ENCODE measurements around the gene WDR35.
"Not testable (repeated sequence)": the region's sequence is repeated elsewhere in the genome, so short reads cannot be mapped to it uniquely, and the experiment has no call there.

WDR35 gene

GRCh38 chr2:19895535-19895934, 94.4 kb downstream of the WDR35 start:
- DNase-seq (ENCODE audit: low read depth in 2 of 2, low spot score in 1 of 2) = no peak

- DNase-seq (ENCODE audit: low read depth in 2 of 2, low spot score in 1 of 2) = no peak
Measured at GRCh38 chr2:19894134-19894792, 95.6 kb downstream of the WDR35 start.

- no peak for DNase-seq (ENCODE audit: low read depth in 2 of 2, low spot score in 1 of 2)
Measured at GRCh38 chr2:19893520-19894133, 96.3 kb downstream of the WDR35 start.

GRCh38 chr2:19891971-19892370, 97.9 kb downstream of the WDR35 start:
- DNase-seq (ENCODE audit: low read depth in 2 of 2, low spot score in 1 of 2) = not testable (repeated sequence)

- no peak for DNase-seq (ENCODE audit: low read depth in 2 of 2, low spot score in 1 of 2)
Measured at GRCh38 chr2:19890104-19890503, 99.8 kb downstream of the WDR35 start.

GRCh38 chr2:19888831-19889230, 101.1 kb downstream of the WDR35 start:
- no peak for DNase-seq (ENCODE audit: low read depth in 2 of 2, low spot score in 1 of 2)

GRCh38 chr2:19887510-19887909, 102.4 kb downstream of the WDR35 start:
- no peak for DNase-seq (ENCODE audit: low read depth in 2 of 2, low spot score in 1 of 2)

- no peak for DNase-seq (ENCODE audit: low read depth in 2 of 2, low spot score in 1 of 2)
Measured at GRCh38 chr2:19886261-19886660, 103.6 kb downstream of the WDR35 start.

GRCh38 chr2:19885791-19886190, 104.1 kb downstream of the WDR35 start:
- no peak for DNase-seq (ENCODE audit: low read depth in 2 of 2, low spot score in 1 of 2)

- DNase-seq (ENCODE audit: low read depth in 2 of 2, low spot score in 1 of 2) = no peak
Measured at GRCh38 chr2:19883971-19884720, 105.8 kb downstream of the WDR35 start.

- no peak for DNase-seq (ENCODE audit: low read depth in 2 of 2, low spot score in 1 of 2)
Measured at GRCh38 chr2:19883486-19883885, 106.4 kb downstream of the WDR35 start.

- DNase-seq (ENCODE audit: low read depth in 2 of 2, low spot score in 1 of 2) = no peak
Measured at GRCh38 chr2:19882286-19882685, 107.6 kb downstream of the WDR35 start.

GRCh38 chr2:19881908-19882265, 108.0 kb downstream of the WDR35 start:
- no peak for DNase-seq (ENCODE audit: low read depth in 2 of 2, low spot score in 1 of 2)

GRCh38 chr2:19881221-19881907, 108.5 kb downstream of the WDR35 start:
- DNase-seq (ENCODE audit: low read depth in 2 of 2, low spot score in 1 of 2) = no peak

- DNase-seq (ENCODE audit: low read depth in 2 of 2, low spot score in 1 of 2) = not testable (repeated sequence)
Measured at GRCh38 chr2:19880191-19880590, 109.7 kb downstream of the WDR35 start.

GRCh38 chr2:19879120-19879519, 110.8 kb downstream of the WDR35 start:
- no peak for DNase-seq (ENCODE audit: low read depth in 2 of 2, low spot score in 1 of 2)

- no peak for DNase-seq (ENCODE audit: low read depth in 2 of 2, low spot score in 1 of 2)
Measured at GRCh38 chr2:19878268-19879046, 111.4 kb downstream of the WDR35 start.

- DNase-seq (ENCODE audit: low read depth in 2 of 2, low spot score in 1 of 2) = no peak
Measured at GRCh38 chr2:19876751-19877150, 113.2 kb downstream of the WDR35 start.

GRCh38 chr2:19875280-19875679, 114.6 kb downstream of the WDR35 start:
- no peak for DNase-seq (ENCODE audit: low read depth in 2 of 2, low spot score in 1 of 2)

GRCh38 chr2:19874726-19875125, 115.2 kb downstream of the WDR35 start:
- DNase-seq (ENCODE audit: low read depth in 2 of 2, low spot score in 1 of 2) = no peak

- no peak for DNase-seq (ENCODE audit: low read depth in 2 of 2, low spot score in 1 of 2)
Measured at GRCh38 chr2:19873014-19873413, 116.9 kb downstream of the WDR35 start.

Measured in stimulated activated CD8-positive, alpha-beta memory T cell treated with anti-CD3 and anti-CD28 coated beads, Interleukin-4, amount 100 ng/mL, for 1 hour (primary cell).